Gastroesophageal sphincter (tissue), 4 donors: Measurements from ENCODE around the gene RBM19. TPM values are rescaled to one million over a fixed set of nuclear protein-coding genes. Genes with fewer than 3 reads are reported as not detected.

Experiments
- small RNA-seq, 4 donors: library from RNA; depleted of rRNA; stranded (forward); fragments of <200 nt; gene quantifications; one replicate each; pipeline ENCODE3, GENCODE V24; 2016
- total RNA-seq, 4 donors: library from RNA; depleted of rRNA; stranded (reverse); fragments of >200 nt; gene quantifications; one replicate each; pipeline ENCODE4 v1.1.0, GENCODE V29; 2016

RBM19 gene
- total RNA-seq, 4 donors from 2014 or later: 24.5 to 45.3 (median 33.9) TPM

Small RNA genes lying within 50 kb of the gene (small RNA-seq; reads per million reads assigned to genes)
- 0 reads per million in 4 donors for gene DYNLL1P4
